Thoracic aorta (tissue), 2 donors: ENCODE results near the gene AK5. TPM values are rescaled to one million over a fixed set of nuclear protein-coding genes. Genes with fewer than 3 reads are reported as not detected.

Source experiments
- ATAC-seq: fragments of 150-250 bp; one replicate; pipeline ENCODE4 v1.8.0; 2017; ENCODE audit warnings: low read depth; ENCODE audit not compliant: insufficient number of reproducible peaks, low FRiP score
- DNase-seq: peaks from one replicate; pipeline ENCODE4 v3.0.0-alpha.2; 2020; ENCODE audit warnings: low spot score
- H3K27ac ChIP-seq, 2 donors: fragments of 200-600 bp; sonication (generic); 1 replicate in 1 of 2; 2 replicates in 1 of 2; pipeline ENCODE4 v1.5.1; 2016; ENCODE audit warnings: mild to moderate bottlenecking in 2 of 2, moderate library complexity in 2 of 2
- H3K27me3 ChIP-seq: fragments of 200-600 bp; sonication (generic); replicated peaks from 2 replicates; pipeline ENCODE4 v1.6.0; 2016; ENCODE audit warnings: mild to moderate bottlenecking; ENCODE audit not compliant: insufficient read depth
- H3K36me3 ChIP-seq: fragments of 200-600 bp; sonication (generic); one replicate; pipeline ENCODE4 v1.5.1; 2016
- H3K4me1 ChIP-seq, 2 donors: fragments of 200-600 bp; sonication (generic); 1 replicate in 1 of 2; 2 replicates in 1 of 2; pipeline versions ENCODE4 v1.5.1 to v1.6.0; 2016; ENCODE audit warnings: low read depth in 2 of 2, mild to moderate bottlenecking in 1 of 2; ENCODE audit not compliant: control insufficient read depth in 1 of 2
- H3K4me3 ChIP-seq: fragments of 200-600 bp; sonication (generic); 2 replicates; pipeline ENCODE4 v1.5.1; 2016; ENCODE audit warnings: mild to moderate bottlenecking
- H3K9me3 ChIP-seq: fragments of 200-600 bp; sonication (generic); 2 replicates; pipeline ENCODE4 v1.5.1; 2016
- total RNA-seq, 2 donors: library from RNA; depleted of rRNA; stranded (reverse); fragments of >200 nt; gene quantifications; one replicate each; pipeline versions ENCODE4 v1.1.0 to v1.2.3, GENCODE V29; 2016
- TF ChIP-seq, protein P1 (sequence below): fragments of 200-600 bp; sonication (generic); IDR thresholded peaks from one replicate; pipeline ENCODE4 v1.5.1; 2019; ENCODE audit warnings: antibody characterized with exemption

Gene AK5
- total RNA-seq, 2 donors from 2014 or later, result 0.56 to 1.4 TPM

DNA sequence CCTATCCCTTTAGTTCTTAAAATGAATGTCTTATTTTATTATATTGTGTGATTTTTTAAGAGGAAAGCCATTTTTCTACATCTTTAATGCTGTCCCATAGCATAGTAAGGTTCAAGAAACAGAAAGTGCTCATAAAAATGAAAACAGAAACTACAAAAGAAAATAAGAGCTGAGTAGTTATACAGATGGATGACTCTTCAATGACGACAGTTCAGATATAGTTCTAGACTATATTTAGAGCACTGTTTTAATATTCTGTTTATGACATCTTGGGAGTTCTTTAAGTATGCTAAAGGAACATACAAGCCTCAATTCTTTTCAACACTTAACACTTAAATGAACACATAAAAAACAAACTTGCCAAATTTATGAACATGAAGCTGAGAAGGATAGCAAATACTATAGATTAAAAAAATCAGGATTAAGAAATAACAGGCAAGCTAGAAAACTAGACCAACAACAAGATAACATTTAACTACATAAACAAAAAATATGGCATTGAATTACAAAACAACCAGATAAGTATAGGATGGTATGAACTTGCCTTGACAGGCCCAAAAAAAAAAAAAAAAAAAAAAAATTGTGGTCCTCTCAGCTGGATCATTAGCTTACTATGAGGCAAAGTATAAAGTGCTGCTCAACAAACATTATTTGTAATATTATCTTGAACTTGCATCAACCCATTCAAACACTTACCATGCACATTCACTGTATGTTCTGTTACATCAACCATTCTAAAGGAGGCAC is 312.7 kb downstream of the AK5 start:
- TF ChIP-seq, protein P1, sequence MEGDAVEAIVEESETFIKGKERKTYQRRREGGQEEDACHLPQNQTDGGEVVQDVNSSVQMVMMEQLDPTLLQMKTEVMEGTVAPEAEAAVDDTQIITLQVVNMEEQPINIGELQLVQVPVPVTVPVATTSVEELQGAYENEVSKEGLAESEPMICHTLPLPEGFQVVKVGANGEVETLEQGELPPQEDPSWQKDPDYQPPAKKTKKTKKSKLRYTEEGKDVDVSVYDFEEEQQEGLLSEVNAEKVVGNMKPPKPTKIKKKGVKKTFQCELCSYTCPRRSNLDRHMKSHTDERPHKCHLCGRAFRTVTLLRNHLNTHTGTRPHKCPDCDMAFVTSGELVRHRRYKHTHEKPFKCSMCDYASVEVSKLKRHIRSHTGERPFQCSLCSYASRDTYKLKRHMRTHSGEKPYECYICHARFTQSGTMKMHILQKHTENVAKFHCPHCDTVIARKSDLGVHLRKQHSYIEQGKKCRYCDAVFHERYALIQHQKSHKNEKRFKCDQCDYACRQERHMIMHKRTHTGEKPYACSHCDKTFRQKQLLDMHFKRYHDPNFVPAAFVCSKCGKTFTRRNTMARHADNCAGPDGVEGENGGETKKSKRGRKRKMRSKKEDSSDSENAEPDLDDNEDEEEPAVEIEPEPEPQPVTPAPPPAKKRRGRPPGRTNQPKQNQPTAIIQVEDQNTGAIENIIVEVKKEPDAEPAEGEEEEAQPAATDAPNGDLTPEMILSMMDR, result no peak
- Histone ChIP-seq H3K4me1 (no peaks in the 10 kb centered on the region), H3K4me3 (no peak overlapping the region), H3K36me3 (no peaks in the 10 kb centered on the region), H3K27ac (no peak overlapping the region), H3K27me3 (no peaks in the 10 kb centered on the region), H3K9me3 (no peaks in the 10 kb centered on the region)
- DNase-seq (no peak), ATAC-seq (no peak)

DNA sequence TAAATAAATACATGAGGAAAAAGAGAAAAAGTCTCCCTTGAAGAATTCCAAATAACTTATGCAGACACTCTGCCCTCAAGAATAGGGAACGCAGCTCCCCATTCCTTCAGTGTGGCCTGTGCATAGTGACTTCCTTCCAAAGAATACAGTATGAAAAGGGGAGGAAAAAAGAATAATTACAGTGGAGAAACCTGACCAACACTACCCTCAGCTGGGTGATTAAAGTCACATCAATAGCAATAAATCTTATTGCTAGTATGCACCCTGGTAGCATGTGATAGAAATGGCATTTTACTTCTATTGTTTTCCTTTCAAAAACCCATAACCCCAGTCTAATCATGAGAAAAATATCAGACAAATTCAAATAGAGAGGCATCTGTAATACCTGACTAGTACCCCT is 315.5 kb downstream of the AK5 start:
- ATAC-seq, result no peak

DNA sequence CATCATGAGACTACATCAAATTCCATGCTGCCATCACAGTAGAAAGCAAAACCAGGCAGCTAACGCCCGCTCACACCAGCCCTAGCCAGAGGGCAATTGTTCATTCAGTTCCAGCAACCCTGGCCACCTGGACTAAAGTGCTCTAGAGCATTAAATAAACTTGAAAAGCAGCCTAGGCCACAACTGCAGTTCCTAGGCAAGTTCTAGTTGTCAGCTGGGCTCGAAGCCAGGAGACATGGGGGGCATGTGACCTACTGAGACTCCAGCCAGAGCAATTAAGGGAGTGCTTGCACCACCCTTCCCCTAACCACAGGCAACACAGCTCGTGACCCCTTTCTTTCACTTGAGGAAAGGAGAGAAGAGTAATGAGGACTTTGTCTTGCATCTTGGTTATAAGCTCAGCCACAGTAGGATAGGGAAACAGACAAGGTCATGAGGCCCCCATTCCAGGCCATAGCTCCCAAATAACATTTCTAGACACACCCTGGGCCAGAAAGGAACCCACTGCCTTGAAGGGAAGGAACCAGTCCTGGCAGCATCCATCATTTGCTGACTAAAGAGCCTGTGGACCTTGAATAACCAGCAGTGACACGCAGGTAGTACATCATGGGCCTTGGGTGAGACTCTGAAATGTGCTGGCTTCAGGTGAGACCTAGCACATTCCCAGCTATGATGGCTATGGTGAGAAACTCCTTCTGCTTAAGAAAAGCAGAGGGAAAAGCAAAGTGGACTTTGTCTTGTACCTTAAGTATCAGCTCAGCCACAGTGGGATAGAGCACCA is 323.6 kb downstream of the AK5 start:
- Histone ChIP-seq H3K36me3 (no peaks in the 10 kb centered on the region), H3K27ac (no peak overlapping the region), H3K4me1 (peaks cover 0 to 6% of the 10 kb centered on the region in 2 donors), H3K4me3 (no peak overlapping the region), H3K27me3 (no peaks in the 10 kb centered on the region), H3K9me3 (peaks cover 11% of the 10 kb centered on the region)
- TF ChIP-seq, protein P1, result no peak
- DNase-seq (no peak), ATAC-seq (no peak)

More for the DNA sequence above, 315.5 kb downstream of the AK5 start:
- Histone ChIP-seq H3K4me1 (no peaks in the 10 kb centered on the region), H3K36me3 (no peaks in the 10 kb centered on the region), H3K27me3 (no peaks in the 10 kb centered on the region), H3K9me3 (no peaks in the 10 kb centered on the region), H3K27ac (no peak overlapping the region), H3K4me3 (no peak overlapping the region)
- TF ChIP-seq, protein P1, result no peak
- DNase-seq, result no peak

DNA sequence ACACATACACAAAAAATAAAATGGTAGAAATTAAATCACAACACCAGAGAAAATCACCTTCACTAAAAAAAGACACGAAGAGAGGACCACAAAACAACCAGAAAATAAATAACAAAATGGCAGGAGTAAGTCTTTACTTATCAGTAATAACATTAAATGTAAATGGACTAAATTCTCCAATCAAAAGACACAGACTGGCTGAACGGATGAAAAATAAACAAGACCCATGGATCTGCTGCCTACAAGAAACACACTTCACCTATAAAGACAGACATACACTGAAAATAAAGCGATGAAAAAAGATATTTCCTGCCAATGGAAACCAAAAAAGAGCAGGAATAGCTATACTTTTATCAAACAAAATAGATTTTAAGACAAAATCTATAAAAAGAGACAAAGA is 327.1 kb downstream of the AK5 start:
- DNase-seq (no peak), ATAC-seq (no peak)
- no peak overlapping the region for H3K27ac ChIP-seq
- no peaks in the 10 kb centered on the region for H3K27me3 ChIP-seq
- H3K4me1 ChIP-seq, result peaks cover 0 to 6% of the 10 kb centered on the region in 2 donors
- TF ChIP-seq, protein P1, result no peak
- H3K36me3 ChIP-seq, result no peaks in the 10 kb centered on the region
- no peak overlapping the region for H3K4me3 ChIP-seq
- H3K9me3 ChIP-seq, result peaks cover 11% of the 10 kb centered on the region

Other genes starting within 250 kb of the AK5 start
- gene PIGK, start 62.6 kb upstream of the AK5 start, total RNA-seq, result 10 to 100 TPM; 14.9 to 21.7 TPM